Keratinocyte (primary cell): ENCODE data around the gene ZEB1. TPM values are rescaled to one million over a fixed set of nuclear protein-coding genes. Genes with fewer than 3 reads are reported as not detected.
"Not testable (repeated sequence)": the region's sequence is repeated elsewhere in the genome, so short reads cannot be mapped to it uniquely, and the experiment has no call there.

Experiments used
- DNase-seq: peaks from one replicate; pipeline ENCODE4 v3.0.0-alpha.2; 2011; ENCODE audit warnings: low read depth, missing footprints, low spot score
- FAIRE-seq: peaks from 2 replicates; lab custom pipeline; 2011; peaks lifted over from hg19 to GRCh38; lab: Jason Lieb, UNC
- H2AFZ ChIP-seq: 2 replicates; pipeline ENCODE4 v1.6.0; 2012; ENCODE audit warnings: low read length, control low read depth, inconsistent platforms; ENCODE audit not compliant: control insufficient read depth
- H3K27ac ChIP-seq: 2 replicates; pipeline ENCODE4 v1.5.1; 2011; ENCODE audit warnings: low read length; ENCODE audit not compliant: control insufficient read depth, insufficient read depth
- H3K27me3 ChIP-seq: 3 replicates; pipeline ENCODE4 v1.6.0; 2011; ENCODE audit warnings: low read length; ENCODE audit not compliant: control insufficient read depth, insufficient read depth; ENCODE audit errors: extremely low read depth
- H3K36me3 ChIP-seq, 2 experiments: 2 replicates in 1 of 2; 3 replicates in 1 of 2; pipeline ENCODE4 v1.5.1; 2011; ENCODE audit warnings: low read length in 2 of 2, mild to moderate bottlenecking in 1 of 2; ENCODE audit not compliant: control insufficient read depth in 2 of 2, insufficient read depth in 2 of 2; ENCODE audit errors: extremely low read depth in 1 of 2
- H3K4me1 ChIP-seq: 3 replicates; pipeline ENCODE4 v1.5.1; 2011; ENCODE audit warnings: low read length; ENCODE audit not compliant: control insufficient read depth, insufficient read depth; ENCODE audit errors: extremely low read depth
- H3K4me2 ChIP-seq: 3 replicates; pipeline ENCODE4 v1.6.0; 2011; ENCODE audit warnings: low read depth, low read length; ENCODE audit not compliant: control insufficient read depth, insufficient read depth; ENCODE audit errors: extremely low read depth
- H3K4me3 ChIP-seq, 3 experiments: fragments of 200-600 bp in 1 of 3; sonication (generic) in 1 of 3; 2 replicates in 2 of 3; 3 replicates in 1 of 3; pipeline ENCODE4 v1.5.1; 2011 to 2016; ENCODE audit warnings: low read length in 3 of 3, mild to moderate bottlenecking in 3 of 3, control low read depth in 2 of 3, inconsistent platforms in 1 of 3, low read depth in 1 of 3, mixed read lengths in 1 of 3, mixed run types in 1 of 3, moderate library complexity in 1 of 3; ENCODE audit not compliant: control insufficient read depth in 2 of 3, insufficient read depth in 2 of 3; ENCODE audit errors: extremely low read depth in 1 of 3
- H3K79me2 ChIP-seq: 2 replicates; pipeline ENCODE4 v1.6.0; 2012; ENCODE audit warnings: low read length; ENCODE audit not compliant: control insufficient read depth, insufficient read depth
- H3K9ac ChIP-seq: 3 replicates; pipeline ENCODE4 v1.6.0; 2011; ENCODE audit warnings: low read length; ENCODE audit not compliant: control insufficient read depth, insufficient read depth; ENCODE audit errors: extremely low read depth
- H3K9me1 ChIP-seq: 3 replicates; pipeline ENCODE4 v1.6.0; 2011; ENCODE audit warnings: low read length; ENCODE audit not compliant: control insufficient read depth, insufficient read depth; ENCODE audit errors: extremely low read depth
- H3K9me3 ChIP-seq: 2 replicates; pipeline ENCODE4 v1.5.1; 2012; ENCODE audit warnings: low read depth, low read length; ENCODE audit not compliant: control insufficient read depth
- H4K20me1 ChIP-seq: 3 replicates; pipeline ENCODE4 v1.6.0; 2011; ENCODE audit warnings: low read length; ENCODE audit not compliant: control insufficient read depth, insufficient read depth; ENCODE audit errors: extremely low read depth
- EZH2 ChIP-seq: IDR thresholded peaks from one replicate; pipeline ENCODE4 v1.6.1; 2012; ENCODE audit warnings: inconsistent platforms, mild to moderate bottlenecking, low read length, moderate library complexity
- dilution Hi-C: fragments of 300-500 bp; cut with MboI; formaldehyde crosslinking; loops from one replicate; pipeline ENCODE4 v1.7.0; 2020; ENCODE audit warnings: low sequenced_read_pairs; ENCODE audit not compliant: extremely low pct_ligation_motif_present
- polyA plus RNA-seq, 5 experiments: library from polyadenylated mRNA; depleted of rRNA in 3 of 5; stranded (reverse) in 3 of 5; stranded (forward) in 1 of 5; unstranded in 1 of 5; fragments of >200 nt; gene quantifications; 1 replicate in 1 of 5; 2 replicates in 3 of 5; 3 replicates in 1 of 5; pipeline versions ENCODE4 v1.2.1 to v1.2.3, GENCODE V29; 2011 to 2012; ENCODE audit warnings: missing spikeins in 2 of 5, low read depth in 1 of 5, low replicate concordance in 1 of 5
- TF ChIP-seq, protein P1 (sequence below), 3 experiments: IDR thresholded peaks in 1 of 3; conservative IDR thresholded peaks in 1 of 3; optimal IDR thresholded peaks in 1 of 3; 2 replicates in 2 of 3; 3 replicates in 1 of 3; pipeline versions ENCODE3 to v1.5.1; 2011; ENCODE audit warnings: low read length in 3 of 3, mild to moderate bottlenecking in 3 of 3, moderate library complexity in 2 of 3, control low read depth in 1 of 3, inconsistent platforms in 1 of 3; ENCODE audit not compliant: insufficient read depth in 2 of 3; ENCODE audit errors: extremely low read depth in 1 of 3

Gene ZEB1
- polyA plus RNA-seq, 1 donor (not counting 4 experiments of a cell fraction or from before 2014, with no cell fraction given), result 0.96 TPM

- TF ChIP-seq EZH2, result no peak
- TF ChIP-seq, protein P1, sequence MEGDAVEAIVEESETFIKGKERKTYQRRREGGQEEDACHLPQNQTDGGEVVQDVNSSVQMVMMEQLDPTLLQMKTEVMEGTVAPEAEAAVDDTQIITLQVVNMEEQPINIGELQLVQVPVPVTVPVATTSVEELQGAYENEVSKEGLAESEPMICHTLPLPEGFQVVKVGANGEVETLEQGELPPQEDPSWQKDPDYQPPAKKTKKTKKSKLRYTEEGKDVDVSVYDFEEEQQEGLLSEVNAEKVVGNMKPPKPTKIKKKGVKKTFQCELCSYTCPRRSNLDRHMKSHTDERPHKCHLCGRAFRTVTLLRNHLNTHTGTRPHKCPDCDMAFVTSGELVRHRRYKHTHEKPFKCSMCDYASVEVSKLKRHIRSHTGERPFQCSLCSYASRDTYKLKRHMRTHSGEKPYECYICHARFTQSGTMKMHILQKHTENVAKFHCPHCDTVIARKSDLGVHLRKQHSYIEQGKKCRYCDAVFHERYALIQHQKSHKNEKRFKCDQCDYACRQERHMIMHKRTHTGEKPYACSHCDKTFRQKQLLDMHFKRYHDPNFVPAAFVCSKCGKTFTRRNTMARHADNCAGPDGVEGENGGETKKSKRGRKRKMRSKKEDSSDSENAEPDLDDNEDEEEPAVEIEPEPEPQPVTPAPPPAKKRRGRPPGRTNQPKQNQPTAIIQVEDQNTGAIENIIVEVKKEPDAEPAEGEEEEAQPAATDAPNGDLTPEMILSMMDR (optimal IDR thresholded peaks at IDR 0.05 in 1 of 3, IDR thresholded peaks at IDR 0.05 in 1 of 3, conservative IDR thresholded peaks at IDR 0.05 in 1 of 3; ENCODE audit: extremely low read depth in 1 of 3, insufficient read depth in 2 of 3, low read length in 3 of 3), result no peak
- Histone ChIP-seq H3K9me3 (peaks cover 5% of the 10 kb centered on the region), H3K9ac (no peak overlapping the region), H3K4me1 (no peaks in the 10 kb centered on the region), H3K4me2 (no peak overlapping the region), H3K27me3 (no peaks in the 10 kb centered on the region), H3K79me2 (no peaks in the 10 kb centered on the region), H3K27ac (no peak overlapping the region), H3K9me1 (no peaks in the 10 kb centered on the region), H3K36me3 (no peaks in the 10 kb centered on the region), H3K4me3 (no peak overlapping the region), H2AFZ (no peak overlapping the region), H4K20me1 (no peaks in the 10 kb centered on the region)
- DNase-seq (no peak), FAIRE-seq (no peak)
- dilution Hi-C loops, result no loop called here
These were observed 235.5 kb downstream of the ZEB1 start for GRCh38 chr10:31554556-31554955.

DNA sequence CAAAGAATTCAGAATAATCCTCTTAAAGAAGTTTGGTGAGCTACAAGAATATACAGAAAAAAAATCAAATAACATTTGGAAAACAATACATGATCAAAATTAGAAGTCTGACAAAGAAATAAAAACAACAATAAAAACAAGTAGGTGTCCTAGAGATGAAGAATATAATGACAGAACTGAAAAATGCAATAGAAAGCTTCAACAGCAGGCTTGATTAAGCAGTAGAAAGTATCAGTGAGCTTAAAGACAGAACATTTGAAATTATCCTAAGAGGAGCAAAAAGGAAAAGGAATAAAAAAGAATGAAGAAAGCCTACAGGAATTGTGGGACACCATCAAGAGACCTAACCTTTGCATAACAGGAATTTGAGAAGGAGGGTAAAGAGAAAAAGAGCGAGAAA, 238.8 kb downstream of the ZEB1 start:
- Histone ChIP-seq H3K9ac (no peak overlapping the region), H3K79me2 (no peaks in the 10 kb centered on the region), H3K27ac (no peak overlapping the region), H2AFZ (no peak overlapping the region), H3K4me2 (no peak overlapping the region), H3K36me3 (no peaks in the 10 kb centered on the region), H3K27me3 (no peaks in the 10 kb centered on the region), H3K9me3 (peaks cover 5% of the 10 kb centered on the region), H3K4me3 (no peak overlapping the region), H4K20me1 (no peaks in the 10 kb centered on the region), H3K4me1 (no peaks in the 10 kb centered on the region), H3K9me1 (no peaks in the 10 kb centered on the region)
- TF ChIP-seq, protein P1 (optimal IDR thresholded peaks at IDR 0.05 in 1 of 3, IDR thresholded peaks at IDR 0.05 in 1 of 3, conservative IDR thresholded peaks at IDR 0.05 in 1 of 3; ENCODE audit: extremely low read depth in 1 of 3, insufficient read depth in 2 of 3, low read length in 3 of 3), result no peak
- no peak for TF ChIP-seq EZH2
- dilution Hi-C loops, result no loop called here
- FAIRE-seq (no peak), DNase-seq (no peak)

GRCh38 chr10:31568252-31568861, 249.3 kb downstream of the ZEB1 start:
- H3K9me1 ChIP-seq, H3K27ac ChIP-seq, H3K9ac ChIP-seq, H2AFZ ChIP-seq, dilution Hi-C loops, H3K27me3 ChIP-seq, H3K79me2 ChIP-seq, H4K20me1 ChIP-seq, H3K4me1 ChIP-seq, H3K4me3 ChIP-seq, H3K36me3 ChIP-seq, H3K4me2 ChIP-seq, FAIRE-seq, H3K9me3 ChIP-seq, DNase-seq: not testable (repeated sequence)
